Measurements from ENCODE around the gene HEATR5B. TPM values are rescaled to one million over a fixed set of nuclear protein-coding genes. Genes with fewer than 3 reads are reported as not detected.

Gene HEATR5B
- total RNA-seq, 4 donors from 2014 or later = 15.8 to 34.5 (median 23.1) TPM

DNA sequence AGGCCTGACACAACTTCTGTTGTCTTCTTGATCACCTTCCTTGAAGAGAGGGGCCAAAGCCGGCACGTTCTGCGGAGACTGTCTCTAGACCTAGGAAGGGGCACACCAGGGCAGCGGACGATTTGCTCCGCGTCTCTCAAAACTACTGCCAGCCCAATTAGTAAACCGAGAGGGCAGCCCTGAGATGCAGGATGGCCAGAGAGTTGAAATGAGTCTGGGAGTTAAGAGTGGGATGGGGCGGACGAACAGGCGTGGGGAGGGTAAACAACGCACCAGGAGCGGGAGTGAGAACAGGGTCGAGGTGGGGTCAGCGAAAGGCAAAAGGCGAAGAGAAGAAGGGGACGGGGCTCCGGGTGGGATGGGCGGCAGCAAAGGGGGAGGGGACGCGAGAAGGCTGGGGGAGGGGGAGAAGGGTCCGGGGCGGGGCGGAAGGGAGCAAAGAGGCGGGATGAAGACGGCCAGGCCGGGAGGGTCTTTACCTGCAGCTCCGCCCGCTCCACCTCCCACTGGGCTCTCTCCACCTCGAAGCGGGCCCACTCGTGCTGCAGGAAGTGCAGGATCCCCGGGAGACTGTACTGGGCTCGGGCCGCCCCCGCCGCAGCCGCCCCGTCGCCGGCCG is 118.3 kb downstream of the HEATR5B start:
- WGBS, 2 donors = 0 to 1% methylated on average over 22 to 26 of the region's 42 CpGs
- no peak for TF ChIP-seq POLR2A (IDR thresholded peaks at IDR 0.05)
- TF ChIP-seq, protein P1, sequence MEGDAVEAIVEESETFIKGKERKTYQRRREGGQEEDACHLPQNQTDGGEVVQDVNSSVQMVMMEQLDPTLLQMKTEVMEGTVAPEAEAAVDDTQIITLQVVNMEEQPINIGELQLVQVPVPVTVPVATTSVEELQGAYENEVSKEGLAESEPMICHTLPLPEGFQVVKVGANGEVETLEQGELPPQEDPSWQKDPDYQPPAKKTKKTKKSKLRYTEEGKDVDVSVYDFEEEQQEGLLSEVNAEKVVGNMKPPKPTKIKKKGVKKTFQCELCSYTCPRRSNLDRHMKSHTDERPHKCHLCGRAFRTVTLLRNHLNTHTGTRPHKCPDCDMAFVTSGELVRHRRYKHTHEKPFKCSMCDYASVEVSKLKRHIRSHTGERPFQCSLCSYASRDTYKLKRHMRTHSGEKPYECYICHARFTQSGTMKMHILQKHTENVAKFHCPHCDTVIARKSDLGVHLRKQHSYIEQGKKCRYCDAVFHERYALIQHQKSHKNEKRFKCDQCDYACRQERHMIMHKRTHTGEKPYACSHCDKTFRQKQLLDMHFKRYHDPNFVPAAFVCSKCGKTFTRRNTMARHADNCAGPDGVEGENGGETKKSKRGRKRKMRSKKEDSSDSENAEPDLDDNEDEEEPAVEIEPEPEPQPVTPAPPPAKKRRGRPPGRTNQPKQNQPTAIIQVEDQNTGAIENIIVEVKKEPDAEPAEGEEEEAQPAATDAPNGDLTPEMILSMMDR (IDR thresholded peaks at IDR 0.05) = no peak
- H3K36me3 ChIP-seq = no peaks in the 10 kb centered on the region
- H3K9me3 ChIP-seq = no peaks in the 10 kb centered on the region
- peak overlapping the region; percentile 88 to 96 (median 93) for H3K27ac ChIP-seq
- peak; percentile 14 for DNase-seq
- intact Hi-C loops (cut with DNase I) = no loop called here
- H3K27me3 ChIP-seq = no peaks in the 10 kb centered on the region
- peak overlapping the region; percentile 82 to 100 (median 85) for H3K4me3 ChIP-seq
- H3K4me1 ChIP-seq = peaks cover 0 to 62% (median 21%) of the 10 kb centered on the region in 3 donors

DNA sequence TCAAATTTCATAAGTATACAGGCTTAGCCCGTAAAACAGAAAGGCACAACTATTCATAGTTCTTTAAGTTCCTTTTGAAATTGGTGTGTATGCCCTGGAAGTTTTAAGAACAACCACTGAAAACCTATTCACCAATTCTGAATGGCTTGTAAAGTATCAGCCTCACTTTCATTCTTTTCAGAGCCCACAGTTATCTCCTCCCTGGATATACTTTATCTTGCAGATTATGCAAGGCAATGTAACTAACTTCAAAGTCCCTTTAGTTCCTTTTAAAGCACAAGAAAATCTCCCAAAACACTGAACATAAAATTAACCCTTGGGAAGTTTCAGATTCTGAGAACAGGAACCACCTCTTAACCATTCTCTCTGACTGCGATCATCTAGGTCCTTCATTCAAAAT is 119.0 kb downstream of the HEATR5B start:
- Histone ChIP-seq H3K4me3 (peak overlapping the region; percentile 82 to 100 (median 85)), H3K27ac (peak overlapping the region in 3 of 4 donors; percentile 88 to 96 (median 95)), H3K27me3 (no peaks in the 10 kb centered on the region), H3K36me3 (no peaks in the 10 kb centered on the region), H3K9me3 (no peaks in the 10 kb centered on the region), H3K4me1 (peaks cover 0 to 68% (median 21%) of the 10 kb centered on the region in 3 donors)
- TF ChIP-seq, protein P1 (IDR thresholded peaks at IDR 0.05) = no peak
- no peak for TF ChIP-seq POLR2A (IDR thresholded peaks at IDR 0.05)
- 19 to 22% methylated on average over 2 of the region's 2 CpGs for WGBS, 2 donors
- no peak for DNase-seq
- intact Hi-C loops (cut with DNase I) = no loop called here

DNA sequence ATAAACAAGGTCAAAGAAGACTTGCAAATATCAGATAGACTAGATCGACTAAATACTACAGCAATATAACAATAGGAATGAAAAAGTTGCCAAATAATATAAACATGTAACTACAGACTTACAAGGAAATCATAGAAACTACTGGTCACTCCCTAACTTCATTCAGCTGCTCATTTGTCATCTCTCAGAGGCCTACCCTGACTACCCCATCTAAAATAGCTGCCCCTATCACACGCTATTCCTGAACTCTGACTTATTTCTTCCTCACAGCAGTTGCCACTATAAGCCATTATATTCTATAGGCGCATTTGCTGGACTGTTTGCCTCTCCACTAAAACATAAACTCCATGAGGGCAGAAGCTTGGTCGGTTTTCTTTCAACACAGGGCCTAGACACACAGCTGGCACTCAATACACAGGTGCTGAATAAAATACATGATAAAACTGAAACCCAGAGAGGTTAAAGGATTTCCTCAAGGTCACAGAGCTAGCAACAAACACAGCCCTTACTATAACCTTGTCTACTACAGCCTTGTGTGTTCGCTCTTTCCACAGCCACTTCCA is 119.6 kb downstream of the HEATR5B start:
- Histone ChIP-seq H3K27me3 (no peaks in the 10 kb centered on the region), H3K4me3 (peak overlapping the region; percentile 82 to 100 (median 85)), H3K36me3 (no peaks in the 10 kb centered on the region), H3K27ac (peak overlapping the region in 3 of 4 donors; percentile 88 to 96 (median 95)), H3K4me1 (peaks cover 0 to 75% (median 21%) of the 10 kb centered on the region in 3 donors), H3K9me3 (no peaks in the 10 kb centered on the region)
- DNase-seq = no peak
- no peak for TF ChIP-seq POLR2A (IDR thresholded peaks at IDR 0.05)
- TF ChIP-seq, protein P1 (IDR thresholded peaks at IDR 0.05) = no peak
- intact Hi-C loops (cut with DNase I) = no loop called here
- whole genome bisulfite sequencing, 2 donors = 66 to 79% methylated on average over 5 of the region's 5 CpGs

DNA sequence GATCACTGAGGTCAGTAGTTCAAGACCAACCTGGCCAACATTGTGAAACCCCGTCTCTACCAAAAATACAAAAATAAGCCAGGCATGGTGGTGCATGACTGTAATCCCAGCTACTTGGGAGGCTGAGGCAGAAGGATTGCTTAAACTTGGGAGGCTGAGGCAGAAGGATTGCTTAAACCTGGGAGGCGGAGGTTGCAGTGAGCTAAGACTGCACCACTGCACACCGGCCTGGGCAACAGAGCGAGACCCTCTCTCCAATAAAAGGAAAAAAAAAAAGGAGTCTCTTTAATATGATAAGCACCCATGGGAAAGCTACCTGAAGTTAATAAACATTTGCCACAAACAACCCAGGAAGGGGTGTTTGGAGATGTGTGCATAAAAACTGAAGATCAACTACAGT is 120.4 kb downstream of the HEATR5B start:
- intact Hi-C loops (cut with DNase I) = no loop called here
- peak overlapping the region in 3 of 4 donors; percentile 88 to 96 (median 95) for H3K27ac ChIP-seq

DNA sequence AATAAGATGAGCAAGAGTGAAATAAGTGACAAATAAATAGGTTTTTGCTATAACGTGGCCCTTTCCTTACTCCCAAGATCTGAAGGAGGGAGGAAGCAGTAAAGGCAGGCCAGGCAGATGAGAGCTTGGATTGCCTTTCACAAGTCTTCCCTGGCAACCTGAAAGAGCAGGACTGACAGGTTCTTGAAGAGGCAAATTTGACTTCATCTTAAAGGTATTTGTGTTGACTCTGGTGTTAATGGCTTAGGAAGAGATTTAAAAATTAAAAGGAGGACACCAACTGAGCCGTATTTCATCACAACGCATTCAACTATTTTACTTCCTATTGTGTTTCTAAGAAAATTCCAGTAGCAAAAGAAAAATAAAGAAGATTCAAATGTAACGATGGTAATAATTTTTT is 121.1 kb downstream of the HEATR5B start:
- H3K4me1 ChIP-seq = peaks cover 0 to 67% (median 20%) of the 10 kb centered on the region in 3 donors
- peak overlapping the region in 3 of 4 donors; percentile 88 to 96 (median 95) for H3K27ac ChIP-seq
- DNase-seq = no peak
- TF ChIP-seq POLR2A (IDR thresholded peaks at IDR 0.05) = no peak
- TF ChIP-seq, protein P1 (IDR thresholded peaks at IDR 0.05) = no peak
- H3K4me3 ChIP-seq = peak overlapping the region in 2 of 4 donors; percentile 13 to 100
- no peaks in the 10 kb centered on the region for H3K9me3 ChIP-seq
- intact Hi-C loops (cut with DNase I) = no loop called here
- 36 to 42% methylated on average over 4 of the region's 4 CpGs for WGBS, 2 donors
- H3K27me3 ChIP-seq = no peaks in the 10 kb centered on the region
- no peaks in the 10 kb centered on the region for H3K36me3 ChIP-seq

More for the DNA sequence above, 120.4 kb downstream of the HEATR5B start:
- DNase-seq = no peak
- H3K36me3 ChIP-seq = no peaks in the 10 kb centered on the region
- H3K9me3 ChIP-seq = no peaks in the 10 kb centered on the region
- TF ChIP-seq, protein P1 (IDR thresholded peaks at IDR 0.05) = no peak
- no peak for TF ChIP-seq POLR2A (IDR thresholded peaks at IDR 0.05)
- 86 to 89% methylated on average over 4 of the region's 4 CpGs for WGBS, 2 donors
- H3K4me3 ChIP-seq = peak overlapping the region in 2 of 4 donors; percentile 13 to 100
- H3K4me1 ChIP-seq = peaks cover 0 to 73% (median 21%) of the 10 kb centered on the region in 3 donors
- no peaks in the 10 kb centered on the region for H3K27me3 ChIP-seq
